Testis (tissue), 3 donors: ENCODE data around the gene SCFD2. TPM values are rescaled to one million over a fixed set of nuclear protein-coding genes. Genes with fewer than 3 reads are reported as not detected.

Experiments
- DNase-seq: peaks from one replicate; pipeline ENCODE4 v3.0.0-alpha.2; 2019
- H3K27ac ChIP-seq, 2 donors: fragments of 200-600 bp; sonication (generic); one replicate each; pipeline ENCODE4 v1.5.1; 2019
- H3K27me3 ChIP-seq: fragments of 200-600 bp; sonication (generic); one replicate; pipeline ENCODE4 v1.5.1; 2019
- H3K36me3 ChIP-seq: fragments of 200-600 bp; sonication (generic); one replicate; pipeline ENCODE4 v1.5.1; 2017; ENCODE audit warnings: low read depth; ENCODE audit errors: missing control alignments
- H3K4me1 ChIP-seq: fragments of 200-600 bp; sonication (generic); one replicate; pipeline ENCODE4 v1.5.1; 2019
- H3K4me3 ChIP-seq, 2 donors: fragments of 200-600 bp; sonication (generic); one replicate each; pipeline ENCODE4 v1.5.1; 2017 to 2019
- H3K9me3 ChIP-seq: fragments of 200-600 bp; sonication (generic); one replicate; pipeline ENCODE4 v1.5.1; 2017
- CTCF ChIP-seq, 3 experiments: fragments of 450-650 bp in 2 of 3; fragments of 200-600 bp in 1 of 3; sonication (generic) in 1 of 3; IDR thresholded peaks; one replicate each; pipeline ENCODE4 v1.5.1; 2016 to 2019; ENCODE audit warnings: antibody characterized with exemption in 3 of 3, mild to moderate bottlenecking in 2 of 3, moderate library complexity in 1 of 3
- POLR2A ChIP-seq: fragments of 450-650 bp; IDR thresholded peaks from one replicate; pipeline ENCODE4 v1.6.1; 2017; ENCODE audit warnings: antibody characterized with exemption, mild to moderate bottlenecking, moderate library complexity
- WGBS, 2 donors: methylation state at CpG; one replicate each; pipeline ENCODE4 v1.1.5; 2018; 5-methylcytosine and 5-hydroxymethylcytosine counted together
- intact Hi-C: fragments of 100-400 bp; cut with DNase I; formaldehyde crosslinking; loops from one replicate; pipeline ENCODE4 v1.15.1; 2023; ENCODE audit warnings: low total_unique reads
- polyA plus RNA-seq: library from polyadenylated mRNA; stranded (reverse); fragments of 350-450 nt; fragmentation: Illumina TruSeq; extraction: RNeasy Lipid Tissue Mini Kit (QIAGEN cat#74804); gene quantifications from one replicate; pipeline ENCODE4 v1.2.3, GENCODE V29; 2014; ENCODE audit warnings: low read depth, low replicate concordance; ENCODE audit not compliant: insufficient read depth
- total RNA-seq, 2 donors: library from RNA; depleted of rRNA; stranded (reverse); fragments of >200 nt; gene quantifications; one replicate each; pipeline ENCODE4 v1.2.3, GENCODE V29; 2016

Gene SCFD2
- total and polyA plus RNA-seq, 3 donors from 2014 or later: 6.0 to 24.5 (median 21.3) TPM

- H3K4me1 ChIP-seq: peaks cover 7% of the 10 kb centered on the region
- H3K27ac ChIP-seq: no peak overlapping the region
- H3K27me3 ChIP-seq: no peaks in the 10 kb centered on the region
- no peaks in the 10 kb centered on the region for H3K9me3 ChIP-seq
- intact Hi-C loops: no loop called here
- no peak overlapping the region for H3K4me3 ChIP-seq
- TF ChIP-seq CTCF (IDR thresholded peaks at IDR 0.05) (no peak), POLR2A (no peak)
- no peaks in the 10 kb centered on the region for H3K36me3 ChIP-seq
- 89 to 94% methylated on average over 2 of the region's 2 CpGs for WGBS, 2 donors
- DNase-seq: no peak
These were observed 339.6 kb downstream of the SCFD2 start for GRCh38 chr4:53026233-53026632.

GRCh38 chr4:53023677-53024299 lies 342.1 kb downstream of the SCFD2 start:
- Histone ChIP-seq H3K9me3 (no peaks in the 10 kb centered on the region), H3K36me3 (no peaks in the 10 kb centered on the region), H3K27me3 (no peaks in the 10 kb centered on the region), H3K27ac (no peak overlapping the region), H3K4me1 (peaks cover 18% of the 10 kb centered on the region), H3K4me3 (no peak overlapping the region)
- TF ChIP-seq POLR2A (no peak), CTCF (IDR thresholded peaks at IDR 0.05) (no peak)
- 82 to 89% methylated on average over 3 of the region's 3 CpGs for WGBS, 2 donors
- DNase-seq: no peak
- intact Hi-C loops: no loop called here

GRCh38 chr4:53022513-53023100 lies 343.3 kb downstream of the SCFD2 start:
- TF ChIP-seq CTCF (IDR thresholded peaks at IDR 0.05) (no peak), POLR2A (no peak)
- H3K4me1 ChIP-seq: peaks cover 18% of the 10 kb centered on the region
- WGBS, 2 donors: 63 to 65% methylated on average over 2 of the region's 2 CpGs
- peak overlapping the region in 1 of 2 donors; percentile 63 for H3K27ac ChIP-seq
- intact Hi-C loops: no loop called here
- no peaks in the 10 kb centered on the region for H3K27me3 ChIP-seq
- no peak overlapping the region for H3K4me3 ChIP-seq
- no peak for DNase-seq
- H3K36me3 ChIP-seq: no peaks in the 10 kb centered on the region
- H3K9me3 ChIP-seq: no peaks in the 10 kb centered on the region

GRCh38 chr4:53021754-53022512 lies 343.9 kb downstream of the SCFD2 start:
- no peaks in the 10 kb centered on the region for H3K36me3 ChIP-seq
- no peaks in the 10 kb centered on the region for H3K27me3 ChIP-seq
- no peak for DNase-seq
- WGBS, 2 donors: 47 to 57% methylated on average over 2 of the region's 2 CpGs
- no peaks in the 10 kb centered on the region for H3K9me3 ChIP-seq
- intact Hi-C loops: no loop called here
- peaks cover 18% of the 10 kb centered on the region for H3K4me1 ChIP-seq
- H3K4me3 ChIP-seq: no peak overlapping the region
- peak overlapping the region in 1 of 2 donors; percentile 63 for H3K27ac ChIP-seq
- TF ChIP-seq POLR2A (no peak), CTCF (IDR thresholded peaks at IDR 0.05) (no peak)
